ENCODE results near the gene PGS1. TPM values are rescaled to one million over a fixed set of nuclear protein-coding genes. Genes with fewer than 3 reads are reported as not detected.
"Not testable (repeated sequence)": the region's sequence is repeated elsewhere in the genome, so short reads cannot be mapped to it uniquely, and the experiment has no call there.

PGS1 gene
- total RNA-seq, 2 experiments from 2014 or later = 73.3 to 75.0 TPM

DNA sequence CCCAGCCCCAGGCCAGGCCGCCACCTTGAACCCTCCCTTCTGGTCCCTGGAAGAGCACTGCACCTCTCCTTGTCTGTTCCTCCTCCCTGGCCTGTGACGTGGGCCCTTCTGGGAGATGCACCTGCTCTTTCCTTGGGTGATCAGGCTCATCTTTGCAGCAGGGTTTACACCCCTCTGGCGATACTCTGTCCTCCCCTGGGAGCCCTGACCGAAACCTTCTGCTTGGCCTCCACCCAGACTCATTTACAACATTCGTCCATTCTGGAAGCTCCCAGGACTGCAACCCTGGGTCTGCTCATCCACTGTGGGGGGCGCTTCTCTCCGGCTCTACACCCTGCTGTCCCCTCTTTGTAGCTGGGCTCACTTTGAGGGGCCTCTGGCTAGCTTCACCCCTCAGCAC lies 73.3 kb downstream of the PGS1 start:
- Mint-ChIP-seq H3K36me3 (ENCODE audit: low read depth) (no peaks in the 10 kb centered on the region), H3K27ac (no peak overlapping the region), H3K4me3 (no peak overlapping the region), H3K27me3 (no peaks in the 10 kb centered on the region), H3K9me3 (ENCODE audit: low read depth) (no peaks in the 10 kb centered on the region), H3K4me1 (no peaks in the 10 kb centered on the region)
- no peak for DNase-seq
- ATAC-seq = no peak
- CTCF ChIA-PET = no interaction called here
- intact Hi-C loops (cut with DNase I, micrococcal nuclease) = no loop called here
- POLR2A ChIA-PET = no interaction called here

GRCh38 chr17:78454346-78454745 lies 75.9 kb downstream of the PGS1 start:
- no peaks in the 10 kb centered on the region for H3K4me1 Mint-ChIP-seq
- no peaks in the 10 kb centered on the region for H3K9me3 Mint-ChIP-seq (ENCODE audit: low read depth)
- ATAC-seq (no peak), DNase-seq (no peak)
- no peak overlapping the region for H3K4me3 Mint-ChIP-seq
- CTCF ChIA-PET = interaction anchor here (1.3 kb wide), 1 partner anchor 9 kb away, joined by 6 read pairs; no protein-coding TSS in a partner anchor
- H3K36me3 Mint-ChIP-seq (ENCODE audit: low read depth) = no peaks in the 10 kb centered on the region
- no peak overlapping the region for H3K27ac Mint-ChIP-seq
- intact Hi-C loops (cut with DNase I, micrococcal nuclease) = no loop called here
- H3K27me3 Mint-ChIP-seq = no peaks in the 10 kb centered on the region
- POLR2A ChIA-PET = no interaction called here

- Mint-ChIP-seq H3K4me3 (no peak overlapping the region), H3K27me3 (no peaks in the 10 kb centered on the region), H3K27ac (no peak overlapping the region), H3K9me3 (ENCODE audit: low read depth) (no peaks in the 10 kb centered on the region), H3K4me1 (no peaks in the 10 kb centered on the region), H3K36me3 (ENCODE audit: low read depth) (no peaks in the 10 kb centered on the region)
- ChIA-PET CTCF (no interaction called here), POLR2A (no interaction called here)
- DNase-seq (no peak), ATAC-seq (no peak)
- intact Hi-C loops (cut with DNase I, micrococcal nuclease) = no loop called here
These were observed 79.6 kb downstream of the PGS1 start for GRCh38 chr17:78458091-78458490.

DNA sequence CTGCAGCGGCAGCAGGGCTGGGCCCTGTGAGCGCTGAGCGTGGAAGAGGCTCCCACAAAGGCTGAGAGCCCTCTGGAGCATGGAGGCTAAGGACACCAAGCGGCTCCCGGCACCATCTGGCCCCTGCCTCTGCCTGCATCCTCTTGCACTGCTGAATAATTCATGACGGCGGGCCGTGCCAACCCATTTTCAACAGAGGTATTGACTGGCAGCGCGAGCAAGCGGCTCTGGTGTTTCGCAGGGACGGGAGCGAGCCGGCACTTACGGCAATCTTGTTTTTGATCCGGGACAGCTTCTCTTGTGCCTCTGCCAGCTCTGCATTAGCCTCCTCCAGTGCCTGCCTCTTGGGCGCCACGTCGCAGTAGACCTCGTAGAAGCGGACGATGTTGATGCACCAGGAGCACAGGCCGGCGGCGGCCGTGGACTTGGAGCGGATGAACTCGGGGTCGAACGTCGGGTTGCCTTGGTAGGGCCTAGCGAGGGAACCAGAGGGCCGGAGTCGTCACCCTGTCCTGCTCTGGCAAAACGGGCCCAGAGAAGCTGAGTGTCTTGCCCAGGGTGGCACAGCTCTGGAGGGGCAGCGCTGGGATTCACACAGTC lies 80.4 kb downstream of the PGS1 start:
- ChIA-PET CTCF (no interaction called here), POLR2A (no interaction called here)
- ATAC-seq (no peak), DNase-seq (no peak)
- Mint-ChIP-seq H3K9me3 (ENCODE audit: low read depth) (no peaks in the 10 kb centered on the region), H3K4me1 (no peaks in the 10 kb centered on the region), H3K36me3 (ENCODE audit: low read depth) (no peaks in the 10 kb centered on the region), H3K27ac (no peak overlapping the region), H3K27me3 (no peaks in the 10 kb centered on the region), H3K4me3 (no peak overlapping the region)
- intact Hi-C loops (cut with DNase I, micrococcal nuclease) = no loop called here

- Mint-ChIP-seq H3K27ac (no peak overlapping the region), H3K9me3 (ENCODE audit: low read depth) (no peaks in the 10 kb centered on the region), H3K4me1 (no peaks in the 10 kb centered on the region), H3K36me3 (ENCODE audit: low read depth) (no peaks in the 10 kb centered on the region), H3K27me3 (no peaks in the 10 kb centered on the region), H3K4me3 (no peak overlapping the region)
- intact Hi-C loops (cut with DNase I, micrococcal nuclease) = no loop called here
- POLR2A ChIA-PET = no interaction called here
- no peak for DNase-seq
- no peak for ATAC-seq
- CTCF ChIA-PET = interaction anchor here (0.6 kb wide), 1 partner anchor 1360 kb away, joined by 5 read pairs; no protein-coding TSS in a partner anchor
These were observed 81.2 kb downstream of the PGS1 start for GRCh38 chr17:78459696-78460095.

GRCh38 chr17:78460176-78460675 lies 81.8 kb downstream of the PGS1 start:
- intact Hi-C loops (cut with DNase I, micrococcal nuclease) = no loop called here
- DNase-seq = no peak
- no peak for ATAC-seq
- H3K27ac Mint-ChIP-seq = no peak overlapping the region
- ChIA-PET CTCF (interaction anchor here (0.7 kb wide), 1 partner anchor 378 kb away, joined by 3 read pairs; no protein-coding TSS in a partner anchor), POLR2A (no interaction called here)
- no peaks in the 10 kb centered on the region for H3K27me3 Mint-ChIP-seq
- H3K9me3 Mint-ChIP-seq (ENCODE audit: low read depth) = no peaks in the 10 kb centered on the region
- H3K4me3 Mint-ChIP-seq = no peak overlapping the region
- H3K4me1 Mint-ChIP-seq = no peaks in the 10 kb centered on the region
- no peaks in the 10 kb centered on the region for H3K36me3 Mint-ChIP-seq (ENCODE audit: low read depth)

GRCh38 chr17:78460951-78461798 lies 82.7 kb downstream of the PGS1 start:
- intact Hi-C loops (cut with DNase I, micrococcal nuclease) = no loop called here
- POLR2A ChIA-PET = no interaction called here
- Mint-ChIP-seq H3K36me3 (ENCODE audit: low read depth) (no peaks in the 10 kb centered on the region), H3K9me3 (ENCODE audit: low read depth) (no peaks in the 10 kb centered on the region), H3K27ac (no peak overlapping the region), H3K4me3 (no peak overlapping the region), H3K4me1 (no peaks in the 10 kb centered on the region), H3K27me3 (no peaks in the 10 kb centered on the region)
- ATAC-seq = no peak
- DNase-seq = no peak
- CTCF ChIA-PET = interaction anchor here (0.7 kb wide), 2 partner anchors 25 to 377 kb away, joined by 3 read pairs; no protein-coding TSS in a partner anchor

DNA sequence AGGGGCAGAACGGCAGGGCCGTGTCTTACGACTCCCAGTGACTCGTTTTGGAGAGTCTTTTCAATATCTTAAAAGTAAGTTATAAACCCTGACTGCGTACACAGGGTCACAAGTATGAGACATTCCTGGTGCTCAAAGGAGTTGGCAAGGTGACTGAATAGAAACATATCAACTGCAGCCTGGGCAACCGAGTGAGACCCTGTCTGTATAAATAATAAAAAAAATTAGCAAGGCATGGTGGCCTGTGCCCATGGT lies 83.3 kb downstream of the PGS1 start:
- POLR2A ChIA-PET = no interaction called here
- no peak for DNase-seq
- intact Hi-C loops (cut with DNase I, micrococcal nuclease) = no loop called here
- Mint-ChIP-seq H3K4me1 (no peaks in the 10 kb centered on the region), H3K36me3 (ENCODE audit: low read depth) (no peaks in the 10 kb centered on the region), H3K27ac (no peak overlapping the region), H3K27me3 (no peaks in the 10 kb centered on the region), H3K9me3 (ENCODE audit: low read depth) (no peaks in the 10 kb centered on the region), H3K4me3 (no peak overlapping the region)
- CTCF ChIA-PET = no interaction called here
- ATAC-seq = no peak

GRCh38 chr17:78462148-78462547 lies 83.7 kb downstream of the PGS1 start:
- no peaks in the 10 kb centered on the region for H3K27me3 Mint-ChIP-seq
- intact Hi-C loops (cut with DNase I, micrococcal nuclease) = no loop called here
- no peaks in the 10 kb centered on the region for H3K9me3 Mint-ChIP-seq (ENCODE audit: low read depth)
- no peak overlapping the region for H3K4me3 Mint-ChIP-seq
- DNase-seq = no peak
- no peak overlapping the region for H3K27ac Mint-ChIP-seq
- CTCF ChIA-PET = interaction anchor here (0.7 kb wide), 1 partner anchor 346 kb away, joined by 3 read pairs; no protein-coding TSS in a partner anchor
- H3K36me3 Mint-ChIP-seq (ENCODE audit: low read depth) = no peaks in the 10 kb centered on the region
- no peaks in the 10 kb centered on the region for H3K4me1 Mint-ChIP-seq
- no peak for ATAC-seq
- POLR2A ChIA-PET = interaction anchor here (0.7 kb wide), 1 partner anchor 122 kb away, joined by 3 read pairs; no protein-coding TSS in a partner anchor

DNA sequence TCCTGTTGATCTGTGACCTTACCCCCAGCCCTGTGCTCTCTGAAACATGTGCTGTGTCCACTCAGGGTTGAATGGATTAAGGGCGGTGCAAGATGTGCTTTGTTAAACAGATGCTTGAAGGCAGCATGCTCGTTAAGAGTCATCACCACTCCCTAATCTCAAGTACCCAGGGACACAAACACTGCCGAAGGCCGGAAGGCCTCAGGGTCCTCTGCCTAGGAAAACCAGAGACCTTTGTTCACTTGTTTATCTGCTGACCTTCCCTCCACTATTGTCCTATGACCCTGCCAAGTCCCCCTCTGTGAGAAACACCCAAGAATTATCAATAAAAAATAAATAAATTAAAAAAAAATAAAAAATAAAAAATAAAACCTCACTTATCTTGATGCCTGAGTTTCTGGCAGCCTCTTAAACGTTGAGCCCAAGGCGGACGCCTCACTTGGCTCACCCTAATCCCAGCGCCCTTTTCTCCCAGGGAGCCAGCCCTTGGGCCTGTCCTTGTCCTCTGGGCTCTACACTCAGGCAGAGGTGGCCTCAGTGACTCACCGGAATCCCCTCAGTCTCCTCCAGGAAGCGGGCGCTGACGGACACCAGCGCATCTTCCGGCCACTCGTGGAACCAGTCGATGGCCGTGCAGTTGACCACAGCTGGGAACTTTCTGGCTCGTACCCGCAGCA lies 87.8 kb downstream of the PGS1 start:
- POLR2A ChIA-PET, H3K4me1 Mint-ChIP-seq, CTCF ChIA-PET: not testable (repeated sequence)

GRCh38 chr17:78466786-78467715 lies 88.6 kb downstream of the PGS1 start:
- ChIA-PET CTCF (no interaction called here), POLR2A (no interaction called here)
- Mint-ChIP-seq H3K27ac (no peak overlapping the region), H3K9me3 (ENCODE audit: low read depth) (no peaks in the 10 kb centered on the region), H3K27me3 (no peaks in the 10 kb centered on the region), H3K36me3 (ENCODE audit: low read depth) (no peaks in the 10 kb centered on the region), H3K4me1 (no peaks in the 10 kb centered on the region), H3K4me3 (no peak overlapping the region)
- DNase-seq = no peak
- intact Hi-C loops (cut with DNase I, micrococcal nuclease) = no loop called here
- ATAC-seq = no peak

More for the DNA sequence above, 87.8 kb downstream of the PGS1 start:
- DNase-seq; H3K27me3 Mint-ChIP-seq; H3K4me3 Mint-ChIP-seq; H3K36me3 Mint-ChIP-seq (ENCODE audit: low read depth); intact Hi-C loops (cut with DNase I, micrococcal nuclease); H3K27ac Mint-ChIP-seq; ATAC-seq; H3K9me3 Mint-ChIP-seq (ENCODE audit: low read depth): not testable (repeated sequence)
